GM18519 (cell line): ENCODE results near the gene LRRK1.

Source experiments
- ATAC-seq: cut with Tn5 transposase; IDR thresholded peaks from one replicate; pipeline ENCODE4 v1.9.1; 2021; ENCODE audit warnings: mild to moderate bottlenecking, moderate library complexity; ENCODE audit not compliant: unreplicated experiment, low FRiP score

Gene LRRK1

DNA sequence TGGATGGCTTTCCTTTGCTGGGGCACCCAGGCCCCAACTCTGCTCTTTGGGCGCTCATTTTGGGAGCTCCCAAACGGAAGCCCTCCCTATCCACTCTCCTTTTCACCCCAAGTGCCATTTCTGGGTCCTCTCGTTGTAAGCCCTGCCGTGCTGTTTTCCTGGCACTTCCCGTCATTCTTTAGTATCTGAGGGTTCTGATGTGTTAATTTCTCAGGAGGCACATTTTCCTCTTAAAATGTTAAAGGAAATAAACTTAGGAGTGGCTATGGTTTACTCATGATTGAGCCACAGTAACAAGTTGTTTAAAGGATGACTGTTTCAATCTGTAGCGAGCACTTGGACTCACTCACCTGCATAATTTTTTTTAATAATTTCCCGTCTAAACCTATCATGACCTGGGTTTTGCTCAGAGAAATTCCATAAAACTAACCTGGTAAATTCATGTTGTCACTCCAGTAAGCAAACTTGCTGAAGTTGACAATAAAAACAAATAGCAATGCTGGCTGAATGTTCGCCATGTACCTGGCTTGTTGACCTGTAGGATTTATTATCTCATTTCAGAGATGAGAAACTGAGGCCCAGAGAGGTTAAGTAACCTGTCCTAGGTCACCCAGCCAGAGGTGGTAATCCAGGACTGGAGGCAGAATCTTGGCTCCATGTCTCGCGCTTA is 29.0 kb upstream of the LRRK1 start:
- no peak for ATAC-seq

DNA sequence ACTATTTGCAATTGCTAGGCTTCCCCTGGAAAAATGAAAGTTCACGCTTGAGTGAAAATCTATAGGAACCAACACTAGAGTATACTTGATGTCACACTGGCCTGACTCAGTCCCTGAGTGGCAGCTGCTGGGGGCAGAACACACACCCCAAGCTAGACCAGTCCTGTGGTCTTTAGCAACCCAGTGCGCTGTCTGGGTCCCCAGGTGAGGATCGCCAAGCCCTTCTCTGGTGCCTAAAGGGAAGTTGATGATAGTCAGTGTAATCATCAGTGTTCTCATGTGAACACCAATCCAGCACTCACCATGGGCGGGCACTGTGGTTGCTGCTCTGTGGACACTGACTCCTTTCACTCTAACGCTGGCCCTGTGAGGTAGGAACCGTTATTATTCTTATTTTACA is 28.3 kb upstream of the LRRK1 start:
- no peak for ATAC-seq

DNA sequence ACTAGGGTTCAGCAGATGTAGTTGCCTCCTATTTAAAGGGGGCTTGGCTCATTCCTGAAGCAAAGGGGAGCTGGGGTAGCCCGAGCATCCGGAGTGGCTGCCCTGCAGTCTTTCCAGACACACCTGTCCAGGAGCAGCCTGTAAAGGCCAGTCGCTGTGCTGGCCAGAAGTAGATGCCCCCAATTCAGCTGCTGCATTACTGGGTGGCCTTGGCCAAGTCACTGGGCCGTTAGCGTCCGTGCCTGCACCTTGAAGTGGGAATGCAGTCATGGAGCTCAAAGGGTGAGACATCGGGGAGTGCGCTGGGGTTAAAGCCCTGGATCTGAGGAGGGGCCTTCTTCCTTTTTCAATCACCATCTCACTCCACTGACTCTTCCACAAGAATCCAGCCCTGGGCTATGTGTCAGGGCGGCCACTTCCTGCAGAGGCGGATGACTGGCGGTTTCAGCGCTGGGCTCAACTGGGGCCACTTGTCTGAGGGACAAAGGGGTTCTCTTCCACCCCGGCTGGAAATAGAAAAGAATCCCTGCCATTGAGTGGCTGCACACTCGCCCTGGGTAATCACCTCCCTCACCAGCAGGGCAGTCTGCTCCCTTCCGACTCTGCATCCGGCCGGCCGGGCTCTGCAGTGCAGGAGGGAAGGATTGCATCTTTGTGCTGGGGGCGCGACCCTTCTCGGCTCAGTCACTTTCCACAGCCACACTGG is 27.7 kb upstream of the LRRK1 start:
- ATAC-seq: no peak

DNA sequence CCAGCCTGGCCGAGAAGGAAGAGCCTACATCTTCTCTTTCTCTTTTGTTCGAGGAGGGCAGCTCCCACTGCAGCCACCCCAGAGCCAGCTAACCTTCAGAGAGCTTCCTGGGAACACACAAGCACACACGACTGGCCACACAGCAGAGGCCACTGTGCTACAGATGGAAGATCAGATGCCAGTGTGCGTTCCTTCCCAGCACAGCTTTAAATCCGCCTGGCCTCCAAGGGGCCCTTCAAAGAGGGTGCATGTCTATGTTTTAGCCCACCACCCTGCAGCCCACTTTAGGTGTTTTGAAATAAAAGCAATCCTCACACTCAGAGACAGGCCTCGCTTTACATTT is 27.2 kb upstream of the LRRK1 start:
- ATAC-seq: no peak

DNA sequence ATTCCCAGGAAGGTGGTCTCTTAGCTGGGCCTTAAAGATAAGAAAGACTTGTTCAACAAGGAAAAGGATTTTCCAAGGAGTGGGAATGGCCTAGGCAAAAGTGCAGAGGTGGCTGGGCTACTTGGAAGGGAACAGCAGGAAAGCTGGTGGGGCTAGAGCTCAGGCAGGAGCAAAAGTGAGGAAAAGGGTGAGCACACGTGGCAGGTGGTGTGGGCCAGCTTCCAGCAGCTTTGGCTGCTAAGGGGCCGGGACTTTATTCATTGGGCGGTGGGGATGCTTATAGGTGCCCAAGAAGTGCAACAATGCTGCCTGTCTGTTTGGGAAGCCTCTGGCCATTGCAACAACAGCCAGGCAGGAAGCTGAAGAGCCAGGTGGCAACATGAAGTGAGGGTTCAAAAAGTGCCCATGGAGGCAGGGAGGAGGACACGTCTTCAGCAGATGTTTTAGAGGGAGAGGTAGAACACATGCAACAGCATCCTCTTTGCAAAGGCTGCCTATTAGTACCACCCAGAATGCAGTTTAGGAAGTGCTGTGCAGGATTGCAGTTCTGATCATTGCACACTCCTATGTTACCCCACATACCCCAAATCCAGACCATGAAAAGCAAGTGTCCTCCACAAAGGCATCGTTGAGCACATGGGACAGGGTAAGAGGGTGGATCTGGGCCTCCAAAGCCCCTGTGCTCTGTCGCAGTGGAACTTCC is 25.7 kb upstream of the LRRK1 start:
- no peak for ATAC-seq

DNA sequence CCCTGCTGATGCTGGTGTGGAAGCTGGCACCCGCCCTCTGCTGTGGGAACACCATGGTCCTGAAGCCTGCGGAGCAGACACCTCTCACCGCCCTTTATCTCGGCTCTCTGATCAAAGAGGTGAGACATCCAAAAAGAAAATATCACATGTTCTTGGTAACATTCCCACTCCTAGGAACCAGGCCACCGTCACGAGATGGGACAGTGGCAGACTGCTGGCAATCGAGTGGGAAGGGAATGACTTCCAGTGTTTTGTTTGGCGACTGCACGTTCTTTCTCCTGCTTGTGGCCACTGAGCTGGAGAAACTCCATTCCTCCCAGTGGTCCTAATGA is 25.2 kb upstream of the LRRK1 start:
- no peak for ATAC-seq

DNA sequence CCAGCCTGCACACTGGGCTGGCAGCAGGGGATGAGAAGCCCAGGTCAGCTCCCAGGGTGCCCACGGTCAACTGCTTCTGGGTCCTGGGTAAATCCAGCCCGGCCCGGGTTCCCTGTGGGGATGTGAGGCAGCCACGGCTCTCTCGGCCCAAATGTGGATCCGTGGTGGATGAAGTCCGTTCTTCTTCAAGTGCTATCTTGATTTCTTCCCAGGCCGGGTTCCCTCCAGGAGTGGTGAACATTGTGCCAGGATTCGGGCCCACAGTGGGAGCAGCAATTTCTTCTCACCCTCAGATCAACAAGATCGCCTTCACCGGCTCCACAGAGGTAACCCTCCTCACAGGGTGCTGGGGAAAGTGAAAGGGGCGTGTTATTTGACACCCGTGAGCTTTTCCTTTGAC is 23.4 kb upstream of the LRRK1 start:
- ATAC-seq: no peak

DNA sequence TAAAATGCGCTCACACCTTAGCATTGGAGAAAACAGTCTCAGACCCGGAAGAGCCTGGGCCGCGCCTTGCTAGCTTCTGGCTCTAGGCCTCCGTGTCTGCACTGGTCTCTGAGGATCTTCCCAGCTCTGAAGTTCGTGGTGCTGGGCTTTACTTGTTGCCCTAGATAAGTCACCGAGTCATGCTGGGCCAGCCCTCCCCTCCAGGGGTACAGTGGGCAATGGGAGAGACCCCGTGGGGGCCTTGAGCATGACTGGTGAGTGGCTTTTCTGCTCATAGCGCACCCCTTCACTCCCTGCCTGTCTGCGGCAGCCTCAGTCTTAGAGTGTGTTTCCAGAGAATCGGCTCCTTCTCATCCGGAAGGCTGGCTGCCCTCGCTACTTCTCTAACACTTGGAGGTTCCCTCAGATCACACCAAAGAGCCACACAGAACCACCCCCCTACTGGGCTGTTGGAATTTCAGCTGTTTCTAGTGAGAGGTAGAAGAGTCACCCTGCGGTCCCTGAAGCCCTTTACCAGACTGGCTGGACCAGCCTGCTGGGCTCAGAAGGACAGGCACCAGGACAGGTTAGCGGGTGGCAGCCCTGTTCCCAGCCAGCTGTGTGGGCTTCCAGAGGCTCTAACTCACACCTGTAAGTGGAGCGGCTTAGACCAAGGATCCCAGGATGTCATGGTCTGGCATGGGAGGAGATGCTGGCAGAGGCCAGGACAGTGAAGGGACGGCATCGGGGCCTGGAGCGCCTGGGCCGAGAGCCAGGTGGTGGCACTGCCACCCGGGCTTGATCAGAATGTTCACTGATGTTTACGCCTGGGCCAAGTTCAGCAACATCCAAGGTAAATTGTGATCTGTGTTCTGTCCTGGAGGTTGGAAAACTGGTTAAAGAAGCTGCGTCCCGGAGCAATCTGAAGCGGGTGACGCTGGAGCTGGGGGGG is 21.7 kb upstream of the LRRK1 start:
- ATAC-seq: no peak

DNA sequence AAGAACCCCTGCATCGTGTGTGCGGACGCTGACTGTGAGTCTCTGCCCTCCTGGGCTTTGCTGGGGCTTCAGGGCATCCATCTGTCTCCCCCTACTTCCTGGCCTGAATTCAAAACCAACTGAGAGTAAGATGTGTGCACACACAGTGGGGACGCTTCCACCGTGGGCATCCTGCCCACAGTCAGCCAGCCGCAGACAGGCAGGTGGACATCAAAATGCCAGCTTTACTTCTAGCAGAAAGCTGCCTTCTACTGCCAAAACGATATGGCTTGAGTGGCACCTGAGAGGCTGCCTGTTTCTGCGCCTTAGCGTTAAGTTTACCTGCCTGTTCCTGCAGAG is 21.0 kb upstream of the LRRK1 start:
- ATAC-seq: no peak

DNA sequence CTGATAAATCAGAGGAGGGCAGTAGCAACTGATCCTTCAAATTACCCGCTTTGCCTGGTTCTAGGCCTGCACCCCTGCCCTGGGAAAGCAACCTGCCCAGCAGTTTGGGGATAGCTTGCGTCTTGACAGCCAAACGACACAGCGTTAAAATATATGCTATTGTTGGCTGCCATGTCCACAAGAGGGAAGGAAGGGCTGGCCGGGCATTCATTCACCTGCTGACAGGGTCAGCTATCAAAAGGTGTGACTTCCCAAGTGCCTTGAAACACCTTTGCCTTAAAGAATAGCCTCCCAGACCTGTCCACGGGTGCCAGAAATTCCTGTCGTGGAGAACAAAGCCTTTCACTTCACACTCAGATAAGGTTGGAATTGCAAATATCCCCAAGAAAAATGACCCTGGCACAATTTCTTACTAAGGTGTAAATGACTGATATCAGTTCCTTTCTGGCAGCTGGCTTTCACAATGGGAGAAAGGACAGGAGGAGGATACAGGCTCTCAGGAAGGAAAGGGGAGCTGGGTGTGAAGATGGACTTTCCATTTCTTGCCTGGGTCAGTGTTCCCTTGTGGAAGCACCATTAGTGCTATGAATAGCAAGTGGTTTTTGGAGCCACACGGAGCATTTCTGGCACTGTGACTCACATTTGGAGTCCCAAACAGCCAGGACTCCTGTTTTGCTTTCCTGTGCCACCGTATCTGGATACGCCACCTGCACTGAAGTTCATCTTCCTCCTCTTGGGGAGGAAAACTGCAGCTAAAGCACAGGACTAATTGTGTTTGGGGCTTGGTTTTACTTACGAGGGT is 20.3 kb upstream of the LRRK1 start:
- ATAC-seq: no peak

DNA sequence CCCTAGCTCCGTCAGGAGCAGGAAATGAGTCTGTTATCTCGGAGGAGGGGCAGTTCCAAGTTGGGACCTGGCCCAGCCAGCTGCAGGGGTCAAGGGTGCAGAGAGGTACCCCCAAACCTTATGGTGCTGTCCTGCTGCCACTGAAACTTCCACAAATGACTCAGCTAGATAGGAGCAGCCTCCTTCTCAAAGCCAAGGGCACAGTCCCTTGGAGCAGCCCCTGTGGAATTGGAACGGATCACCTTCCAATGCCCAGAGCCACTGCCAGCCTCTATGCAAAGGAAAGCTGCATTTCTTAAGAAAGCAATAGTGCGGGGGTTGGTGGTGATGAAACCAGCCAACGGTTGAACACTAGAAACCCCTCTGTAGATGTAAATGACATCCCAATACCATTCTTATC is 19.6 kb upstream of the LRRK1 start:
- no peak for ATAC-seq

DNA sequence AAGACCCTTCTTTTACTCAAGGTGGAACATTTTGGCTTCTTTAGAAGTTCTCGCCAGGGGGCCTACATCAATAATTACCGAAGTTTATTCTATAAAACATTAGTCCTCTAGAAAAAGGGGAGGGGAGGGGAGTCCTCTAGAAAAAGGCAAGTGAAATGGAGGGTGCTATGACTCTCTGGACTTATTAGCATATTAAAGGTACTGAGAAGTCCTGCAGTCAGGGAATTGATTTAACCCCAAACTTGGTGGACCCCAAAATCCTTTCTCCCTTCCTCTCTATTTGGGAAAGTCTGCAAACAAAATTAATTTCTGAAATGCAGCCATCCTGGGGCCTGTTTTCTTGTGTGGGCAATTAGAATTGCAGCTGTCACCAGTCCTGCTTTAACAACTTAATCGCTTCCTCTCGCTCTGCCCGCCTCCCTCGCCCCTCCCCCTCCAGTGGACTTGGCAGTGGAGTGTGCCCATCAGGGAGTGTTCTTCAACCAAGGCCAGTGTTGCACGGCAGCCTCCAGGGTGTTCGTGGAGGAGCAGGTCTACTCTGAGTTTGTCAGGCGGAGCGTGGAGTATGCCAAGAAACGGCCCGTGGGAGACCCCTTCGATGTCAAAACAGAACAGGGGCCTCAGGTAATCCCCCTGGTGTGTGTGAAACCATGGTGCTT is 18.9 kb upstream of the LRRK1 start:
- ATAC-seq: no peak

DNA sequence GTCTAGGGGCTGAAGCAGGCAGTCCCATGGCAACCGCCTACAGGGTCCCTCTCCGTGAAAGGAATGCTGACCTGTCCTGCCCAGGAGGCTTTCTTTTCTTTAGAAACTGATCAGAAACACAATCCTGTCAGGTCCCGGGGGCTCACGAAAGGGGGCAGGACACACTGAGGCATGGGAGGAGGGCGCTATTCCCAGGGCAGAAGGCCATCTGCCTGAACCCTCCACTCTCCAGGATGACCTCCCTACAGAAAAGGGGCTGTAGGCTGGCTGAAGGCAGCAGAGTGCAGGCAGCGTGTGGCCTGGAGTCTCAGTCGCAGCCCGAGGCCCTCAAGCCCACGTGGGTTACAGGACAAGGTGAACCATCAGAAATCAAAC is 18.4 kb upstream of the LRRK1 start:
- ATAC-seq: no peak

DNA sequence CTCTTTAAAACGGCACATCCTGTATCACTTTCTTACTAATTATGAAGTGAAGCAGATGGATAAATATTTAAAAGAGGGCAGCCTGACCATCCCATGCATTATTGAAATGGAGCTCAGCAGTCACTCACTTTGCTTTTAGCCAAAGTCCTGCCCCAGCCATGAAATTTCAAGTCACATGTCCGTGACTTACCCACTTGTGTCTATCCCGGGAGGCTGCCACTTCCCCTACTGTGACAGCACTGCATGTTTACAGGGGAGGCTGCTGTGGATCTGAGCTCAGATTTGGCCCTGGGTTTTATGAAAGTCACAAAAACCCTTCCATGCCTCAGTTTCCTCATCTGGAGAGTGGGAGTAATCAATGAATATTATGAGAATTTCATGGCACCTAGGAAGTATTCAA is 17.9 kb upstream of the LRRK1 start:
- ATAC-seq: no peak

DNA sequence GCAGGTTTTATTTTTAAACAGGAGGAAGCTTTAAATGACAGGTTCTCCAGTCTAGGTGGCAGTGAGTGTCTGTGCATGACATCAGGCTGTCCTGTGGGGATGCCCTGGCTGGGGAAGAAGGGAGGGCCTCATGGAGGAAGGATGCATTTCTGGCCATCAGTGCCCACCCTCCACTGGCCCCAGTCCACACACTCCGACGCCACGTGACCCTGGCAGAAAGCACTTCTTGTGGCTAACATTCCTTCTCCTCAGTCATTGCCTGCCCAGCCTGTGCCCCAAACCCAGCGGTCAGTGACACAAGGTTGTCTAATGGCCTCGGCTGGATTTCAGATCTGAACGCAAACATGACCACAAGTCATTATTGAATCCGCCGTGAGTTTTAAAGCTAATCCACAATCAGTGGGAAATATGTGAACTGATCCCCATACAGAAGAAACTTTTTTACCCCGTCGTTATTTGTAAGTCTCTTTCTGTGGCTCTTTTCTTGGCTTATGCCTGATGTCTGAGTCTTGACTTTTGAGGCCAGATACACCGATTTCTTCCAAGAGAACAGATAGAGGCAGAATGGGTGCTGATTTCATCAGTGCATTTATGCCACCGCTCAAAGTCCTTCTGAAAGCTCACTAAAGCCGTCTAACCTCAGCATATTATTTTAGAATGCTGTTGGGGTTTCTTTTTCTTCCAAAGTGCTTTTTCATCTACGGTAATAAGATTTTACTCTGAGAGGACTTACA is 17.3 kb upstream of the LRRK1 start:
- no peak for ATAC-seq

DNA sequence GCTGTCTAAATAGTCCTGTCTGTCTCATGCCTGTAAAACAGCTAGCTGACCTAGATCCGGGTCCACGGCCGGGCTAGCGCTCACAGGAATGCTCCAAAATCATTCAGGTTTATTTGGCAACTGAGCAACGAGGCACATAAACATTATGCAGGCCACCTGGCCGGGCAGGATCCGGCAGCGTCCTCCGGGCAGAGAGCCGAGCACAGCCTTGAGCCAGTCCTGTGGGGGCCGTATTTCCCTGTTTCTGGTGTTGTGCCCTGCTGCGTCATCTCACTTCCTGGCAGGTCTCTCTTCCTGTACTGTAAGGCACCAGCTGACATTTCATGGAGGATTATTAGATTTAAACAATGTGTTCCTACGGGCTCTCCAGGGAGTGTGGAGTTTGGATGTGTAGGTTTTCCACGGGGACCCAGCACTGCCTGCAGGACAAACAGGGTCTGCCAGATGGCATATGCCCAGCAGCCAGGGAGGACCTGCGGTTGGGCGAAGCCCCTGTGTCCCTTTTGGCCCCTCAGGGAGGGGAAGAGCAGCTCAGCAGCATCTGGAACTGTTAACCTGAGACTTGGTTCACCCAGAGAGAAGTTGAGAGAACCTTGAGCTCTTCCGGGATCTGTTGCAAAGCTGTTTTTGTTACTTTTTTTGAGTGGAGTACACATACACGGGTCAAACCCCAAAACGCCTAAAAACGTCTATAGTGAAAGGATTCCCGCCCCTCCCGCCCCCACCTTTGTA is 16.6 kb upstream of the LRRK1 start:
- ATAC-seq: no peak

DNA sequence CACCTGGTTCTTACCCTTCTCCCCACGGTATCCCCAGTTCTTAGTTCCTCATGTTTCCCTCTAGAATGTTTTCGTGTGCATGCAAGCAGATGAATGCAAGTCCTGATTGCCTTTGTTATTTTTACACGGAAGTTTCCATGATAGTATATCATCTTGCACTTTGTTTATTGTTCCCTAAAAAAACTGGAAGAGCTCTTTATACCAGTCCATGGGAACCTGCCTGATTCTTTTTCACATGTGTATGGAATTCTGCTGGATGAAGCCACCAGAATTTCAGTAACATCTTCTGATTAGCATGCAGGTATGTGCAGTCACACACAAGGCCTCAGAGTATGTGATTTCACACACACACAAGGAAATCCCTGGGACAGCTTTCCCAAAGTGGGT is 16.0 kb upstream of the LRRK1 start:
- ATAC-seq: no peak

DNA sequence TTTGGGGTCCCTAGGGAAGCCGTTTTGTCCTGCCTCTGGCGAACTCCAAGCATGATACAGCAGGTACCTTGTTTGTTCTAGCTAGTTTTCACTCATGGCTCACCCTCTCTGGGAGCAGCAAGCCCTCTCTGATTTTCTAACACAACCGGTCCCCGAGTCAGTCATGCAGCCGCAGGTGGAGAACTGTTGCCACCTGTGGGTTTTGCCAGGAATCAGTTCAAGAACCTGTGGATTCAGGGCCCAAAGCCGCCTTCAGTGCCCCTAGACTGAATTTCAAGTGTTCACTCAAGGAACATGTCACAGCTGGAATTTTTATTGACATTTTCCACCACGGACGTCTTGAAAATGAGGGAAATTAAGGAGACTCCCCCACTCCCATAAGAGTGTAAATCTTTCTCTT is 13.3 kb upstream of the LRRK1 start:
- ATAC-seq: no peak

DNA sequence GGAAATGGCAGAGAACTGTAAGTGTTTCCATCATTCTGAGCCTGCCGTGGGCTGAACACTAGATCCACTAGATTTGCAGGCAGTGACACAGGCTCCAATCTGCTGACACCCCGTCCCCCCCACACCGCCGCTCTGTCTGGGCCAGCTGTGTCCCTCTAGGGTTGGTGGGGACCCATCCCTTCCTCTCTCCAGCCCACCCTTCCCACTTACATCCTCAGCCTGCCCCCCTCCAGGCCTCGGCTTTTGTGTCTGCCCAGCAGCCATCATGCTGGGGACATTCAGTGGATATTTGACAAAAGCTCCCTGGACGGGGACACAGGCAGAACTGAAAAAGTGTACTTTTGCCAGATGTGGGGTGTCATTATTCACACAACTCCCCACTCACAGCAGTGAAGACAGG is 10.7 kb upstream of the LRRK1 start:
- no peak for ATAC-seq
